ENCODE measurements around the gene DNAH17. TPM values are rescaled to one million over a fixed set of nuclear protein-coding genes. Genes with fewer than 3 reads are reported as not detected.

The DNAH17 gene
- total RNA-seq, 4 donors from 2014 or later = under 0.01 TPM; not detected in 3

DNA sequence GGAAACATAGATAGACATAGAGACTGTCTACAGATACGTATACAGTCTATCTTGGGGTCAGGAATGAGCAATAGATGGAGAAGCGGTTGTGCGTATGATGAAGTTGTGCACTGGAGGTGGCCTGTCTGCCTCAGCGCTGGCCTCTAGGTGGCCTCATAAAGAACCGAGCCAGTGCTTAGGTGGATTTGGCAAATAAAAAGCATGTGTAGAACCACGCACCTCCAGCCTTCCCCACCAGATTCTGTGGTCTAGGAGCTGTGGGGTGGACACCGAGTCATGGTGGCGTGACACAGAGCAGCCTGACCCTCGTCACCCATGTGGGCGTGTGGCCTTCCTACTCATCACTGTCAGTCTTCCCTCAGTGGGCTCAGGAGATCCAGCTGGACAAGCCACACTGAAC, 164.8 kb downstream of the DNAH17 start:
- peaks cover 44 to 96% (median 82%) of the 10 kb centered on the region in 4 donors for H3K4me1 ChIP-seq
- H3K27me3 ChIP-seq = no peaks in the 10 kb centered on the region
- H3K36me3 ChIP-seq = no peaks in the 10 kb centered on the region
- DNase-seq = no peak
- no peak overlapping the region for H3K4me3 ChIP-seq
- WGBS, 2 donors (ENCODE audit: low coverage in 1 of 2) = 85 to 87% methylated on average over 8 to 9 of the region's 10 CpGs
- intact Hi-C loops (cut with DNase I; ENCODE audit: low total_unique reads) (no loop called here), in situ Hi-C loops (cut with MboI; ENCODE audit: low pct_ligation_motif_present in 1 of 4, low pct_unique_long_range_greater_than_20kb in 1 of 4, low sequenced_read_pairs in 3 of 4) (no loop called here)
- H3K27ac ChIP-seq = peak overlapping the region; percentile 71 to 86 (median 76)
- no peaks in the 10 kb centered on the region for H3K9me3 ChIP-seq
- peak; percentile 15 to 27 (median 23) for TF ChIP-seq CTCF (IDR thresholded peaks at IDR 0.05)
- TF ChIP-seq POLR2AphosphoS5 (IDR thresholded peaks at IDR 0.05) = no peak
- TF ChIP-seq POLR2A (IDR thresholded peaks at IDR 0.05) = no peak
- TF ChIP-seq EP300 (IDR thresholded peaks at IDR 0.05; ENCODE audit: low read depth) = no peak

DNA sequence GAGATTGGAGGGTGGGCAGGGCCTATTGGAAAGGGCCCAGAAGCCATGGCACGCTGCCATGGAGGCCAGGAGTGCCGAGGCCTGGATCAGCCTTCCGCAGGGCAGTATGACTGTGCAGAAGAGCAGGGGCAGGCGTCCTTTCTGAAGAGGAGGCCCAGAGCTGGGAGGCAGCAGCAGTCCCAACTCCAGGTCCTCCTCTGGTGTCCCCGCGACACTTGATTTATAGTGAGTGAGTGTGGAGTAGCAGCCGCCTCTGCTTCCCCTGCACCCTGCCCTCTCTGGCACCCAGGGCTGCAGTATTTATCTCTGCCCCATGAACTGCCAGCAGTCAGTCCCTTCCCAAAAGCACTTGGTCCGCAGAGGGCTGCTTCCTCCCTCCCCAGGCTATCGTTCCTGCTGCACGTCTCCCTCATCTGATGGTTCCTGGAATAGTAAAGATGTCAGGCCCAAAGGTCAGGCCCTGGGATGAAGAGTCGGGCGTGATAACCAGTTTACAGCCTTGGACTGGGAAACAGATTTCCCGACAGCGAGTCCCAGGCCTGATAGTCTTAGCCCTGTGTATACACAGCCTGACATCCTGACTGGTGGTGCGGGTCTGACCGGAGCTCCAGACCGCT, 165.8 kb downstream of the DNAH17 start:
- peak; percentile 70 for DNase-seq
- no peaks in the 10 kb centered on the region for H3K9me3 ChIP-seq
- TF ChIP-seq EP300 (IDR thresholded peaks at IDR 0.05; ENCODE audit: low read depth) (peak; percentile 11), POLR2A (IDR thresholded peaks at IDR 0.05) (peak; percentile 31), CTCF (IDR thresholded peaks at IDR 0.05) (peak in 1 of 5 experiments; percentile 24), POLR2AphosphoS5 (IDR thresholded peaks at IDR 0.05) (peak in 2 of 3 donors; percentile 21 to 35)
- 32% methylated on average over 17 of the region's 17 CpGs; no CpG with 5 or more reads in 1 of the 2 donors for WGBS, 2 donors (ENCODE audit: low coverage in 1 of 2)
- no peaks in the 10 kb centered on the region for H3K27me3 ChIP-seq
- H3K4me1 ChIP-seq = peaks cover 34 to 88% (median 79%) of the 10 kb centered on the region in 4 donors
- intact Hi-C loops (cut with DNase I; ENCODE audit: low total_unique reads) (no loop called here), in situ Hi-C loops (cut with MboI; ENCODE audit: low pct_ligation_motif_present in 1 of 4, low pct_unique_long_range_greater_than_20kb in 1 of 4, low sequenced_read_pairs in 3 of 4) (no loop called here)
- peak overlapping the region; percentile 71 to 86 (median 76) for H3K27ac ChIP-seq
- H3K36me3 ChIP-seq = no peaks in the 10 kb centered on the region
- no peak overlapping the region for H3K4me3 ChIP-seq

GRCh38 chr17:78409191-78409928, 167.8 kb downstream of the DNAH17 start:
- Histone ChIP-seq H3K9me3 (no peaks in the 10 kb centered on the region), H3K27ac (peak overlapping the region; percentile 72 to 86 (median 82)), H3K4me3 (no peak overlapping the region), H3K4me1 (peaks cover 30 to 68% (median 64%) of the 10 kb centered on the region in 4 donors), H3K36me3 (peaks cover 0 to 5% (median 0%) of the 10 kb centered on the region in 4 donors), H3K27me3 (no peaks in the 10 kb centered on the region)
- TF ChIP-seq CTCF (IDR thresholded peaks at IDR 0.05) (no peak), POLR2A (IDR thresholded peaks at IDR 0.05) (peak; percentile 22), EP300 (IDR thresholded peaks at IDR 0.05; ENCODE audit: low read depth) (peak; percentile 82), POLR2AphosphoS5 (IDR thresholded peaks at IDR 0.05) (peak; percentile 49 to 74 (median 64))
- intact Hi-C loops (cut with DNase I; ENCODE audit: low total_unique reads) = no loop called here
- DNase-seq = peak; percentile 91
- in situ Hi-C loops (cut with MboI; ENCODE audit: low pct_ligation_motif_present in 1 of 4, low pct_unique_long_range_greater_than_20kb in 1 of 4, low sequenced_read_pairs in 3 of 4) = no loop called here
- 56 to 60% methylated on average over 1 to 12 of the region's 12 CpGs for WGBS, 2 donors (ENCODE audit: low coverage in 1 of 2)

DNA sequence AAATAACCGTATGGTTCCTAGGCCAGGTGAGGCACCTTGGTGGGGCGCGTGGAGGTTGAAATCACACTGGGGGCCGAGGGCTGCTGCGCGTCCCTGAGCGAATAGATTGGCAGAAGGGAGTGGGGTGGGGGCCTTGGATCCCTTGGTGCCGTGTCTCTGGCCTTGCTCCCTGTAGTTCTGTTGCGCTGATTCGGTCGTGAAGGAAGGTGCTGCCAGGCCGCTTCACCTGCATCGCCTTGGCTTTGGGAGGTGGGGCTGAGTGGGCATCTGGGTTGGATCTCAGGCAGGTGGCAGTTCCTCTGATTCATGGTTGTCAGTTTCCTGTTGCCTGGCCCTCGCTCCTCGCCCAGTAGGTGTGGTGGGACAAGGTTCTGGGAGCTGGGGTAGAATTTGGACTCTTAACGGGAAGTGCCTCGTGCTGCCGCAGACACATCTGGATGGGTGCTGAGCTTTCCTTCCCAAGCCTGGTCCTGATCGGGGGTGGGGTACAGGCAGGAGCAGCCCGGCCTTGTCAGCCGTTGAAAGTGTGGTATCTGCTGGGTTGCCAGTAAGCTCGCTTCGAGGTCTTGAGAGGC, 168.6 kb downstream of the DNAH17 start:
- Histone ChIP-seq H3K9me3 (no peaks in the 10 kb centered on the region), H3K27ac (peak overlapping the region; percentile 72 to 86 (median 82)), H3K27me3 (no peaks in the 10 kb centered on the region), H3K4me1 (peaks cover 30 to 61% (median 57%) of the 10 kb centered on the region in 4 donors), H3K36me3 (peaks cover 0 to 11% (median 3%) of the 10 kb centered on the region in 4 donors), H3K4me3 (no peak overlapping the region)
- TF ChIP-seq EP300 (IDR thresholded peaks at IDR 0.05; ENCODE audit: low read depth) (peak; percentile 24), CTCF (IDR thresholded peaks at IDR 0.05) (no peak), POLR2AphosphoS5 (IDR thresholded peaks at IDR 0.05) (peak in 2 of 3 donors; percentile 25 to 32)
- intact Hi-C loops (cut with DNase I; ENCODE audit: low total_unique reads) (no loop called here), in situ Hi-C loops (cut with MboI; ENCODE audit: low pct_ligation_motif_present in 1 of 4, low pct_unique_long_range_greater_than_20kb in 1 of 4, low sequenced_read_pairs in 3 of 4) (no loop called here)
- WGBS, 2 donors (ENCODE audit: low coverage in 1 of 2) = 40 to 53% methylated on average over 3 to 21 of the region's 23 CpGs
- peak; percentile 81 for DNase-seq

All from transverse colon (tissue), 4 donors.